Head of caudate nucleus (tissue), 42 donors: ENCODE results near the gene CYB561A3.
"Not testable (repeated sequence)": the region's sequence is repeated elsewhere in the genome, so short reads cannot be mapped to it uniquely, and the experiment has no call there.

Source experiments
- DNase-seq, 42 donors: peaks; one replicate each; pipeline versions ENCODE4 v3.0.0 to v3.0.0-alpha.2; 2020 to 2021; ENCODE audit warnings: mixed read lengths in 7 of 42
- intact Hi-C: fragments of 100-400 bp; cut with DNase I; formaldehyde crosslinking; loops from one replicate; pipeline ENCODE4 v1.15.0; 2022

The CYB561A3 gene, protein sequence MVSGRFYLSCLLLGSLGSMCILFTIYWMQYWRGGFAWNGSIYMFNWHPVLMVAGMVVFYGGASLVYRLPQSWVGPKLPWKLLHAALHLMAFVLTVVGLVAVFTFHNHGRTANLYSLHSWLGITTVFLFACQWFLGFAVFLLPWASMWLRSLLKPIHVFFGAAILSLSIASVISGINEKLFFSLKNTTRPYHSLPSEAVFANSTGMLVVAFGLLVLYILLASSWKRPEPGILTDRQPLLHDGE

DNA sequence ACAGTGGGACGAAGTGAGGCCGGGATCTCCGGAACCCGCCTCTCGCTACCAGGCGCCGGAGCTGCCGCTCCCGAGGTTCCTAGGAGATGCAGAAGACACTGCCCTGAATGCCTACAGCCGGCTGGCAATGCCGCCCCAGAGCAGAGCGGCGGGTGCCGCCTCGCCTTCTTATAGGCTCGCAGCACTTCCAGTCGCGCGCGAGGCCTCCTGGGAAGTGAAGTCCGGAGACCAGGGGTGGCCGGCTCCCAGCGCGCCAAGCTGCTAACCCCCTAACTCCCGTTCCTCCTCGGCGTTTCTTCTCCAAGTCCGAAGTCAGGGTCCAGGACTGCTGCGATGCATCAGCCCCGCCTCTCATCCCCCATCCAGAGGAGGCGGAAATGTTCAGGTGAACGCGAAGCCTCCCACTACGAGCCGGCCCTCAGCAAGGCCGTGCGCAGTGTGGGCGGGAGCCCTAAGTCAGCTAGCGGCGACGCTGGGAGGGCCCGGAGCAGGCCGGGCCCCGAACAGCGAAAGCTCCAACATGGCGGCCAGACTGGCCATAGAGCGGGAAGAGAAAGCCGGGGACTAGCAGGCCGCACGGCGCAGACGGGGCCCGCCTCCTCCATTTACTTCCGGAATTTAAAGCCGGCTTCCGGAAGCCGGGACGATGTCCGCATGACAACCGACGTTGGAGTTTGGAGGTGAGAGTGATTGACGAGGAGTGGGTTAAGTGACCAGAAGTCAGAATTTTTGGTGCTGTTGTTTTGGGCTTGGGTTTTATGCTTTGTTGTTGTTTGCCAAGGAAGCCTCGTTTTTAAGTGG, at the start of gene CYB561A3, which contains the start of gene TMEM138:
TSS of gene CYB561A3 (minus strand) at position 142 of the 801 bp plus-strand sequence. CDS start 5,169 bp downstream, outside the sequence.
TSS of gene TMEM138 (plus strand) at position 634 of the 801 bp plus-strand sequence. CDS start 2,017 bp downstream, outside the sequence.
- peak; percentile 88 to 98 (median 94) for DNase-seq

DNA sequence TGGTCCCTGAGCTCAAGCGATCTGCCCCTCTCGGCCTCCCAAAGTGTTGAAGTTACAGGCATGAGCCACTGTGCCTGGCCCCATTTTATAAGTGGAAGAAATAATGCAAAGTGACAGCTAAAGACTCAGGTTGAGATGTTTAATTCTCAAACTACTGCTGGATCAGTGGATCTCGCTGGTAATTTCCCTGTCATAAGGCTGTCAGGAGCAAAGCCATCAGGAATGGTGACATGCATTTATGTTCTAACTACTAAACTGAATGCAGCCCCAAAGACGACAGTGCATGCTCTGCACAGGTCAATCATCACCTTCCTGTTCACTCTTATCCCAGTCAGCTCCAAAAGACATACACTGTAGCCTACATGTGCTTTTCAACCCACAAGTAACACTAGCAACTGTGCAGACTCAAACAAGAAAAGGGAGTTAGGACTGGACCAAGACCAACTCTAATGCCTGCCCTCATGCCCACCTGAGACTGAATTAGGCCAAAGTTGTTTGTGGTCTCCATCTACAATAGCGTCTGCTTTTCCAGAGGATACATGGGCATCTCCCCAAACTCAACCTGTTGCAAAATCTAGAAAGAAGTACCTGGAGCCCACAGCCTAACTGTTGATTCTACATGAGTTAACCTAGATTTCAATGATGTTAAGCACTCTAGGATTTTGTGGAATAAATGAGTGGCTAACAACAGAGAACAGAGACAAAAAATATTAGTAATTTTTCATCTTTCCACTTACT, 45.5 kb upstream of the CYB561A3 start:
- DNase-seq: peak in 1 of 42 donors; percentile 35
- intact Hi-C loops: no loop called here

More for the DNA sequence above, at the start of gene CYB561A3, which contains the start of gene TMEM138:
- intact Hi-C loops: loop anchor here (1.0 kb wide), 1 partner anchor 29 kb away; the partner anchor contains the start of genes DDB1 and TKFC

DNA sequence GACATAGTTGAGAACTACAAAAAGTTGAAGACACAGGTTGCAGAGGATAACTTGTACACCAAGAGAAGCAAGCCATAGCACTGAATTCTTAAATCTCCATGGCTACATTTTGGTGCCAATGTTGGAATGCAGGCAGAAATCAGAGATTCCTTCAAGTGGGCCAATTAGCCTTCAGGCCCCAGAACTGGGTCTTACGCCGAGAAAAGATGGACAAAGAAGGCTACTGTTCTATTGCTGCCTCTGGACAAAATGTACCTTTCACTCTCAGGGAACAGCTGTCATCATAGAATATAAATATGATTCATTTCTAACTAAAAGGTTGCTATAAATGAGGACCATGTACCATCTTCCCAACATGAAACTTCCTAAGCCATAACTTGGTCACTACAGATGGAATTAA, 44.4 kb upstream of the CYB561A3 start:
- intact Hi-C loops: no loop called here

DNA sequence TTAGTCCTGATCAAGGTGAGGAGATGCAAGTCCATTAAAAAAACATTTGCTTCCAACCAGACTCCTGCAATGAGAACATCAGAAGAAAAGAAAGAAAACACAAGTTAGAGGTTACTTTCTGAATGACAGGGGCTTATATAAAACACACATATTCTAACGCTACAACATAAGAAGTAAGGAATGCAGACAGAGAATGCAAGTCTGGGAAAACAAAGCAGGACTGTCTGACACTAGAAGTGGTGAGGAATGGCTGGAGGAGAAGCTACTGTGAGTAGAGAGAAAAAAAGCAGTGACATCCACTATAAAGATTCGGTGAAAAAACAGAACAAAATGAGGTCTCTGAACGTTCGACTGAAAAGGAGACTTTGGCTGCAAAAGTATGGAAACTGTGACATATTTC, 43.0 kb upstream of the CYB561A3 start:
- DNase-seq: no peak
- intact Hi-C loops: no loop called here

More for the DNA sequence above, 44.4 kb upstream of the CYB561A3 start:
- DNase-seq: peak in 5 of 42 donors; percentile 19 to 61 (median 44)

DNA sequence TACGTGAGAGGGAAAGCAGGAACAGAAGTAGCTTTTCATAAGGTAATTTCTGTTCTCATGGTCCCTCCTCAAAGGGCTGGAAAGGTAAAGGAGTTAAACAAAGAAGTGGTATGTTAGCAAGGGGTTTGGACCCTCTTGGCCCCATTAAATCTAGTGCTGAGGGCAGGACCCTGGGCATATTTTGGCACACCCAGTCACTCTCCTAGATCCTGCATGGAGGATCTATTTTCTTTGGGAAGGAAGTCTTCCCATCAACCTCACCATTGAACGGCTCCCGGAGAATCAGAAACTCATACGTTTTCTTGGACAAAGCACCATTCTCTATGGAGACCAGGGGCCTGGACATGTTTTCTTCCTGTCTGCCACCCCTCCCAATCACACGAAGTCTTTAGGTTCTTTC, 42.4 kb upstream of the CYB561A3 start:
- no peak for DNase-seq
- intact Hi-C loops: no loop called here

DNA sequence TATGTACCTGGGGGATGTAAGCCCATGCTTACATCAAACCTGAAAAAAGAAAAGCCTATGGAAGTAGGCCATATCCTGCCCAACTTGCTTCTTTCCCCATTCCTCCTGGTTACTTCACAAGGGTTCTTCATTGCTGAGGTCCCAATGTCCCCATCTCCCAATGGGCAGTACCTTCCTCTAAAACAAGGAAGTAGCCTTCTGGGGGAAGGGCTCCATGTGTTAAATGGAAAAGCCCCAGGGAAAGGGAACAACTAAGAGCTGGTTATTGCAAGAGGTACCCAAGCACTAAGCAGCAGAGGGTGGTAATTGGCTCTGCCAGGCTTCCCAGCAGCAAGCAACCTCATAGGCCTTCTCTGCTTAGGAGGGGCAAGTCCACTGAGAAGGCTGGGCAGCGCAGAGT, 42.0 kb upstream of the CYB561A3 start:
- DNase-seq: no peak
- intact Hi-C loops: no loop called here

DNA sequence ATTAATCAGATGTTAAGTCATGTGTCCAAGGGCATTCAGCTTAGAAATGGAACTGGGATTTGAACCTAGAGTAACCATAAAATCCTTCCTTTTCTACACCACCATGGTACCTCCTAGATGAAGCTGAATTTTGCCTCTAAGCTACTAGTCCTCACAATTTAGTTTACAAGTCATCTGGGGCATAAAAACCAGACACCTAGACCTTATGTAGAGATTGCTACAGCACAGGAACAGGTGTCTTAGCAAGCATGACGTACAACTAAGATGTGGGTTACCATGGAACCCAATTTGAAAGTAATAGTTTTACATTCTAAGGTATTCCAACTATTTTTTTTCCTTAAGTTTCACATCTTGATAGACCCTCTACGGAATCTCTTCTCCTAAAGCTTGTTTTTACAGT, 39.9 kb upstream of the CYB561A3 start:
- DNase-seq: no peak
- intact Hi-C loops: no loop called here

DNA sequence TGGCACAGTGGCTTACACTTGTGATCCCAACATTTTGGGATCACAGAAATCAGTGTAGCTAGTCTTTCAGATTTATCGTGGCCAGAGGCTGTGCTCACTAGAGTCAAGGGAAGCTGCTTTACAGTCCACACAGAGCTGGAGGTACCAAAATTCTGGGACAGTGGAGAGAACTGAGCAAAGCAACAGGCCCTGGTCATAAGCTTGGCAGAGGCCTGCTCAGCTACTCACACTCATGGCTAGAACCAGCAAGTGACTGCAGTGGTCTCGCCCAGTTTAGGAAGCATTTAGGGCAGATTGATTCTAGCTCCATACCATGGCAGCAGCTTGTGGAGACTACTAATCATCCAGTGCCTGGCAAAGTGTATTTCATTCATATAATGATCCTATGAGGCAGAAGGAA, 39.5 kb upstream of the CYB561A3 start:
- DNase-seq: no peak
- intact Hi-C loops: no loop called here

DNA sequence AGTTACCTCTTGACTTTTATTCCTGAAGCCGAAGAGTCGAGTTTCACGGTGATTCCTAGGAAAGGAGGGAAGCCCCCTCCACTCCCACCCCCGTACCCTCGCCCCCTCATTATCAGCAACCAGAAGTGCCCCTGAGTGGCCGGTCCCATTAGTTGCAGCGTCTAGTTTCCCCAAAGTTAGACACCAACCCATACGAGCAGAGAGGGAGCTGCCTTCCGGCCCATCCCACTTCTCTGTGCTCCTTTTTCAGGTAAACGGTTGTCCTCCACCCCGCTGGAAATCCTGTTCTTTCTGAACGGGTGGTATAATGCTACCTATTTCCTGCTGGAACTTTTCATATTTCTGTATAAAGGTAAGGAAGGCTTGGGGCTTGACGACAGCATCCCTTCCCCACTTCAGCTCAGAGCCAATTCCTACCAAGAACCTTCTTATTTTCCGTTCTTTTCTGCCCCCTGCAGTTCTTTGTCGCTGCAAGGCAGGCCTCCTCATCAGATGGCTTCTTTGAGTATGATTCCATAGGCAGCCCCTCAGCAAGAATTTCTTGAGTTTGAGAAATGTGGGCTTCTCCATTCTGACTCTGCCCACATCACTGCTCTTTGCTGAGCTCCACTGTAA, 31.4 kb upstream of the CYB561A3 start:
- DNase-seq: peak in 20 of 42 donors; percentile 13 to 53 (median 29)
- intact Hi-C loops: no loop called here

DNA sequence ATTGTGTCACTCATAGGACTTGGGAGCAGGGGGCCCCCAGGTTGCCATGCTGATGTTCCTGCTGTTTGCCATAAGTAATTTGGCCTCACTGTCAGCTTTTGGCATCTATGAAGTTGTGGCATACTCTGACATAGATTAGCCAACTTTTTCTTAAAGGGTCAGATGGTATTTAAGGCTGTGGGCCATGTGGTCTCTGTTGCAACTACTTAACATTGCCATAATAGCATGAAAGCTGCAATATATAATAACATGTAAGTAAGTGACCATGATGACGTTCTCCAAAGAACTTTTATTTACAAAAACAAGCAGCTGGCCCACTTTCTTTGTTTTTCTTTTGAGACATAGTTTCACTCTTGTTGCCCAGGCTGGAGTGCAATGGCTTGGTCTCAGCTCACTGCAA, 28.5 kb upstream of the CYB561A3 start:
- no peak for DNase-seq
- intact Hi-C loops: no loop called here

DNA sequence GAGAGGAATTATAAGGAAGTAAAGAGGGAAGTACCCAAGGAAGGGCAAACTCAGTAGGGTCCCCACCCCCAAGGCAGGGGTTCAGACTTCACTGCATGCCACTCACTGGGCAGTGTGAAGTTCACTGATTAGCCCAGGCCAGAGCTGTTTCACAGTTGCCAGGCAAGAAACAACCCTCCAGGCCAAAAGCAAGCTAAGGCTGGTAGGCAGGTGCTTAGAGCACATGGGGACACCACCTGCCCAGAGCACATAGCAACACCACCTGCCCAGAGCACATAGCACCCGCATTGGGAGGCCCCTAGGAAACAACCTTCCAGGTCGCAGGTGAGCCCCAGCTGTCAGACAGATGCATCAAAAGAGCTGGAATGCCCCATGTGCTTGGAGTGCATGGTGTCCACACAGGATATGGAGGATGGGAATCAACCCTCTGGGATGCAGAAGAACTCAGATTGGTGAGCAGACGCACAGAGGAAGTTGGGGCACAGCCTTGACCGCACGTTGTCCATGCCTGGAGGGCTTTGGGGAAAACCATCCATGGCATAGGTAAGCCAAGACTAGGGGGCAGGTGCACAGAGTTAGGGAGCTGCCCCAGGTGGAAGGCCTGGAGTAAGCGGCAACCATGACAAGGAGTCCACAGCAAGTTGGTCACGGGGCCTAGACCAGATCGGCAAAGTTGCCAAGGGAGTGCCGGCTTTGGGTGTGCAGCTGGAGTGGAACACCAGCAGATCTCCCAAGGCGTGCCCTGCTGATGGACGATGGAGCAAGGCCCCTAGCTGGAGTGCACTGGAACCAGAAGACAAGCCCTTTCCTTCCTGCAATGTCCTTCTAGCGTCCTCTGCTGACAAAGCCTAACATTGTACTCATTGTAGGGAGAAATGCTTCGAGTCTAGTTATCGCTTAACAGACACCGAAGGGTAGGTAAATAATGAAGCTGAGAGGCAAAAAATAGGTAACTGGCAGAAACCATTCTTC, 22.9 kb upstream of the CYB561A3 start:
- intact Hi-C loops: loop anchor here (5.0 kb wide), 1 partner anchor 47 kb away; no protein-coding TSS in a partner anchor
- DNase-seq: no peak

DNA sequence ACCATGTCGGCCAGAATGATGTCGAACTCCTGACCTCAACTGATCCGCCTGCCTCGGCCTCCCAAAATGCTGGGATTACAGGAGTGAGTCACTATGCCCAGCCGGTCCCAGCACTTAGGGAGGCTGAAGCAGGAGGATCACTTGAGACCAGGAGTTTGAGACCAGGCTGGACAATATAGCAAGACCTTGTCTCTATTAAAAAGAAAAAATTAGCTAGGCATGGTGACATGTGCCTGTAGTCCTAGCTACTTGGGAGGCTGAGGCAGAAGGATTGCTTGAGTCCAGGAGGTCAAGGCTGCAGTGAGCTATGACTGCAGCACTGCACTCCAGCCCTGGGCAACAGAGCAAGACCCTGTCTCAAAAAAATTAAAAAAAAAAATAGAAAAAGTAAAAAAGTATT, 22.2 kb upstream of the CYB561A3 start:
- not testable (repeated sequence) for DNase-seq

DNA sequence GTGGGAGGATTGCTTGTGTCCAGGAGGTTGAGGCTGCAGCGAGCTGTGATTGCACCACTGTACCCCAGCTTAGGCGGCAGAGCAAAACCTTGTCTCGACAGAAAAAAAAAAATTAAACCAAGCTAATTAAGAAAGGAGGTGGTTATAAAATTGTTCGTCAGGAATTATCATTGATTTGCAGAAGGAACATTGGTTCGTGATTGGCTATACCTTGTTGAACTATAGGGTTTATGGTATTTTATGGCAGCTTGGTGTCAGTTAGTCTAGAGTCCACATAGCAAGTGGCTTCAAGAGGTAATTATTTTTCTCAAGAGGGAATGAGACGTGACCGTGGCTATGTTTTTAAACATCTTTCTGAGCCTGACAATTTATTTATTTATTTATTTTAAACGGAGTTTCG, 19.2 kb upstream of the CYB561A3 start:
- intact Hi-C loops: loop anchor here (5.0 kb wide), 1 partner anchor 44 kb away; no protein-coding TSS in a partner anchor
- no peak for DNase-seq

More for the DNA sequence above, 22.2 kb upstream of the CYB561A3 start:
- intact Hi-C loops: loop anchor here (5.0 kb wide), 1 partner anchor 47 kb away; no protein-coding TSS in a partner anchor

DNA sequence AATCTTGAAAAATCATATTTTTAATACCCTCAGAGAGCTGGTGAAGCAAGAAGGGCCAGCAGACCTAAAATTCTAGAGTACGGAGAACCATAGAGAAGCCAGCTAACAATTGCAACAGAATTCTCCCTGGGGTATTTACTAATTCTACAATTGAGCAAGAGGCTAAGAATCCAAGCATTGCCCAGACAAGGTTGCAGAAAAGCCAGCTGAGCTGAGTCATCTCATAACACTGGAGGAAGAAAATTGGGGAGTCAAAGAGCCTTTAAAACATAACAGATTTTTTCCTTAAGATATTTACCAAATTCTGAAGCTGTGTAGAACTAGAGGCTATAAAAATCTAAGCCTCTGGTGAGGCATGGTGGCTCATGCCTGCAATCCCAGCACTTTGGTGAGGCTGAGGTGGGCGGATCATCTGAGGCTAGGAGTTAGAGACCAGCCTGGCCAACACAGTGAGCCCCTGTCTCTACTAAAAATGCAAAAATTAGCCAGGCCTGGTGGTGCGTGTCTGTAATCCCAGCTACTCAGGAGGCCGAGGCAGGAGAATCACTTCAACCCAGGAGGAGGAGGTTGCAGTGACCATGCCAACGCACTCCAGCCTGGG, 17.1 kb upstream of the CYB561A3 start:
- intact Hi-C loops: no loop called here
- no peak for DNase-seq

DNA sequence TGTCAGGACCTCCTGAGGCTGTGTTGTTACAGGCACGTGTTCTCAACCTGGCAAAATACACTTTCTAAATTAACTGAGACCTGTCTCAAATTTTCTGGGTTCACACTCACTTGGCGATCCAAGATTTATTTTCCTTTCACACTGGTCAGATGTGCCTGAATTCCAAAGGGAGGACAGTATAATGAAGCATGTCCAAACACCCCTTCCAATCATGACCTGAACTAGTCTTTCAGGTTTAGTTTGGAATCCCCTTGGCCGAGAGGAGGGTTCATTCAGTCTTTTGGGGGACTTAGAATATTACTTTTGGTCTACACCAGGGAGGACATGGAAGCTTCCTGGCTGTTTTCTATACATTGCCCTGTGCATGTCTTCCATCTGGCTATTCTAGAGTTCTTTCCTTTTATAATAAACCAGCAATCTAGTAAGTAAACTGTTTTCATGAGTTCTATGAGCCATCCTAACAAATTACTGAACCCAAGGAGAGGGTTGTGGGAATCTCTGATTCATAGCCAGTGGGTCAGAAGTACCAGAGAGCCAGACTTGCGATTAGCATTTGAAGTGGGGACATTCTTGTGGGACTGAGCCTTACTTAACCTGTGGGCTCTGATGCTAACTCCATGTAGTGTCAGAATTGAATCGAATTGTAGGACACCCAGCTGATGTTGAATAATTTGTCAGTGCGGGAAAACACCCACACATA, 15.9 kb upstream of the CYB561A3 start:
- intact Hi-C loops: no loop called here
- DNase-seq: no peak

DNA sequence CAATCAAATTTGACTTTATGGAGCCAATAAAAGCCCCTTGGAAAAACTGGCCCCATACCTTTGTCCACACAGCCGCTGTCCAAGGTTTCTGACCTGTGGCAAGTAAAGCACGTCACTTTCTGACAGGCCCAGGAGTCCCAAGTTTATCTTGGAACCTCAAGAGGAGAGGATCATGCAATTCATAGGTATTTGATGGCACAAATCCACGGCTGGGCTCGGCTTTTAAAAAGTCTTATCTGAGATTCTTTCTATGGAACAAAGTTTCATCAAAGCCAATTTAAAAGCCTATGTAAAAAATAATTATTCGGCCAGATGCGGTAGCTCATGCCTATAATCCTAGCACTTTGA, 14.1 kb upstream of the CYB561A3 start:
- no peak for DNase-seq
- intact Hi-C loops: no loop called here
